RWPE2 (cell line): ENCODE results near the gene FAM136A.

ENCODE experiments used
- ATAC-seq: fragments of 200-7000 bp; cut with Tn5 transposase; 3 replicates; pipeline ENCODE4 v1.9.1; 2021; ENCODE audit warnings: low read depth
- DNase-seq: peaks from one replicate; pipeline ENCODE4 v3.0.0-alpha.2; 2020; ENCODE audit warnings: low spot score
- H3K27ac ChIP-seq: fragments of 450-650 bp; 2 replicates; pipeline ENCODE4 v1.5.1; 2017; ENCODE audit warnings: mild to moderate bottlenecking; ENCODE audit not compliant: poor library complexity, severe bottlenecking
- H3K27me3 ChIP-seq: fragments of 250-450 bp; sonication (Bioruptor Pico); 2 replicates; pipeline ENCODE4 v1.5.1; 2021; ENCODE audit warnings: mild to moderate bottlenecking, moderate library complexity; ENCODE audit not compliant: insufficient read depth, poor library complexity, severe bottlenecking
- H3K36me3 ChIP-seq: fragments of 250-450 bp; sonication (Bioruptor Pico); 2 replicates; pipeline ENCODE4 v1.5.1; 2020; ENCODE audit warnings: low read depth, mild to moderate bottlenecking, moderate library complexity
- H3K4me1 ChIP-seq: fragments of 250-450 bp; sonication (Bioruptor Pico); 2 replicates; pipeline ENCODE4 v1.5.1; 2021; ENCODE audit warnings: mild to moderate bottlenecking, moderate library complexity; ENCODE audit not compliant: insufficient read depth, poor library complexity, severe bottlenecking
- H3K4me3 ChIP-seq: fragments of 250-450 bp; sonication (Bioruptor Pico); 2 replicates; pipeline ENCODE4 v1.5.1; 2021; ENCODE audit warnings: mild to moderate bottlenecking, moderate library complexity; ENCODE audit not compliant: severe bottlenecking
- H3K9me3 ChIP-seq: fragments of 250-450 bp; sonication (Bioruptor Pico); 2 replicates; pipeline ENCODE4 v1.5.1; 2021; ENCODE audit warnings: mild to moderate bottlenecking, moderate library complexity; ENCODE audit not compliant: severe bottlenecking
- TF ChIP-seq, protein P1 (sequence below): fragments of 450-650 bp; IDR thresholded peaks from one replicate; pipeline ENCODE4 v1.5.1; 2017; ENCODE audit warnings: mild to moderate bottlenecking, moderate library complexity; ENCODE audit not compliant: poor library complexity, severe bottlenecking

Gene FAM136A

GRCh38 chr2:70341477-70341765, 39.6 kb upstream of the FAM136A start:
- Histone ChIP-seq H3K27me3 (no peaks in the 10 kb centered on the region), H3K9me3 (no peaks in the 10 kb centered on the region), H3K27ac (no peak overlapping the region), H3K36me3 (no peaks in the 10 kb centered on the region), H3K4me1 (peaks cover 16% of the 10 kb centered on the region), H3K4me3 (no peak overlapping the region)
- TF ChIP-seq, protein P1, sequence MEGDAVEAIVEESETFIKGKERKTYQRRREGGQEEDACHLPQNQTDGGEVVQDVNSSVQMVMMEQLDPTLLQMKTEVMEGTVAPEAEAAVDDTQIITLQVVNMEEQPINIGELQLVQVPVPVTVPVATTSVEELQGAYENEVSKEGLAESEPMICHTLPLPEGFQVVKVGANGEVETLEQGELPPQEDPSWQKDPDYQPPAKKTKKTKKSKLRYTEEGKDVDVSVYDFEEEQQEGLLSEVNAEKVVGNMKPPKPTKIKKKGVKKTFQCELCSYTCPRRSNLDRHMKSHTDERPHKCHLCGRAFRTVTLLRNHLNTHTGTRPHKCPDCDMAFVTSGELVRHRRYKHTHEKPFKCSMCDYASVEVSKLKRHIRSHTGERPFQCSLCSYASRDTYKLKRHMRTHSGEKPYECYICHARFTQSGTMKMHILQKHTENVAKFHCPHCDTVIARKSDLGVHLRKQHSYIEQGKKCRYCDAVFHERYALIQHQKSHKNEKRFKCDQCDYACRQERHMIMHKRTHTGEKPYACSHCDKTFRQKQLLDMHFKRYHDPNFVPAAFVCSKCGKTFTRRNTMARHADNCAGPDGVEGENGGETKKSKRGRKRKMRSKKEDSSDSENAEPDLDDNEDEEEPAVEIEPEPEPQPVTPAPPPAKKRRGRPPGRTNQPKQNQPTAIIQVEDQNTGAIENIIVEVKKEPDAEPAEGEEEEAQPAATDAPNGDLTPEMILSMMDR, result peak; percentile 60
- no peak for DNase-seq
- ATAC-seq, result no peak; the same call in 2 of the 3 replicates

- no peak for DNase-seq
- Histone ChIP-seq H3K27me3 (no peaks in the 10 kb centered on the region), H3K4me1 (peaks cover 16% of the 10 kb centered on the region), H3K36me3 (no peaks in the 10 kb centered on the region), H3K27ac (no peak overlapping the region), H3K4me3 (no peak overlapping the region), H3K9me3 (no peaks in the 10 kb centered on the region)
- peak; percentile 49 for ATAC-seq
- TF ChIP-seq, protein P1, result peak; percentile 92
These were observed 39.1 kb upstream of the FAM136A start for GRCh38 chr2:70340761-70341476.

DNA sequence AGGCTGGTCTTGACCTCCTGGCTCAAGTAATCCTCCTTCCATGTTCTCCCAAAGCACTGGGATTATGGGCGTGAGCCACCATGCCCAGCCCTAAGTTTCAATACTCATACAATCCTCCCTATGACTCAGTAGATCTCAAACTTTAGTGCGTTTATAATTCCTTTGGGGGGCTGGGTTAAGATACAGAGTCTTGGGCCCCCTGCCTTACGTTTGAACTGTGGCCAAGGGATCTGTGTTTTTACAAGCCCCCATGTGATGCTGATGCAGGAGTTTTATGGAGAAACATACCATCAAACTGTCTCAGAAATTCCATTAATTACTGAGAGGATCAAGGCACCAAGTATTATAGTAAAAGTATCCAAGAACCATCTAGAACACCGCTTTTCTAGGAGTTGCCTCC, 38.2 kb upstream of the FAM136A start:
- Histone ChIP-seq H3K36me3 (no peaks in the 10 kb centered on the region), H3K27me3 (no peaks in the 10 kb centered on the region), H3K4me3 (no peak overlapping the region), H3K27ac (no peak overlapping the region), H3K4me1 (peaks cover 16% of the 10 kb centered on the region), H3K9me3 (no peaks in the 10 kb centered on the region)
- DNase-seq, result no peak
- TF ChIP-seq, protein P1, result no peak
- ATAC-seq, result no peak

- H3K27ac ChIP-seq, result no peak overlapping the region
- DNase-seq, result no peak
- H3K36me3 ChIP-seq, result no peaks in the 10 kb centered on the region
- TF ChIP-seq, protein P1, result no peak
- H3K9me3 ChIP-seq, result no peaks in the 10 kb centered on the region
- no peak for ATAC-seq
- no peak overlapping the region for H3K4me3 ChIP-seq
- peaks cover 3% of the 10 kb centered on the region for H3K4me1 ChIP-seq
- H3K27me3 ChIP-seq, result no peaks in the 10 kb centered on the region
These were observed 34.7 kb upstream of the FAM136A start for GRCh38 chr2:70336552-70336951.

DNA sequence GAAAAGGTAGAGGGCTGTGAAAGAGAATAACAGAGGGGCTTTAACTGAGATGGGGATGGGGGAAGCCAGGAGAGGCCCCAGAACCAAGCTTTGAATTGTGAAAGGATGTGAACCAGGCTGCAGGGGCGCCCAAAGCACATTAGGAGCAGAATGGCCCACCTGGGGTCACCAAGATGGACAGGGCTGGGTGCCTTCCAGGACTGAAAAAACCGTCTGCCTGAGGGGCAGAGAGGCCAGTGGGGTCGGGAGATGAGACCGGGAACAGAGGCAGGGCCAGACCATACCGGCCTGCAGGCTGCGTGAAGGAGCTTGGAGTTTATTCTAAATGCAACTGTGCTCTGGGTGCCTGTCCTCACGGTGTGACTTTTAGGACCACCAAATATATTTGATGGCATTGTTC, 29.1 kb upstream of the FAM136A start:
- TF ChIP-seq, protein P1, result no peak
- no peak overlapping the region for H3K27ac ChIP-seq
- H3K4me1 ChIP-seq, result peaks cover 17% of the 10 kb centered on the region
- H3K27me3 ChIP-seq, result no peaks in the 10 kb centered on the region
- ATAC-seq (no peak), DNase-seq (no peak)
- no peaks in the 10 kb centered on the region for H3K36me3 ChIP-seq
- no peaks in the 10 kb centered on the region for H3K9me3 ChIP-seq
- H3K4me3 ChIP-seq, result no peak overlapping the region
